Fibroblast of peridontal ligament (primary cell): ENCODE results near the gene XIRP2.
A peak's percentile ranks its signal among the peaks of the same experiment; 100 is the strongest.
"Not testable (repeated sequence)": the region's sequence is repeated elsewhere in the genome, so short reads cannot be mapped to it uniquely, and the experiment has no call there.

ENCODE experiments used
- DNase-seq: peaks from one replicate; pipeline ENCODE4 v3.0.0-alpha.2; 2010; ENCODE audit errors: extremely low read depth

XIRP2 gene

DNA sequence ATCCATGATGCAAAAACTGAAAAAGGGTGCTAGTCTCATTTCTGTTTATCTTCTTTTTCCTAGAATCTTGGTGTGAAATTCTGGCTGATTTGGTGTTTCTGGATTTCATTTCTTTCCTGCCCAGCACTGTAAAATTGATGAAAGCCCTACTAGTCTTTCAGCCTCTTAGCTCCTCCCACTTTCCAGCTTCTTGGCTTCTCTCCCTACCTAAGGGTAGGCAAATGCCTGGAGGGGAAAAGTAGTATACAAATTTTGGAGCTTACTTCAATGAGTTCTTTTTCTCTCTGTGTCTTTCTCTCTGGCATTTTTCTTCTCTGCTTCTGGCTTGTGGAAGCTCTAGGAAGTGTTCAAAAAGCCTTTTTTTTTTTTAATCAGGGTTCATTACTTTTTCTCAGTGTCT, 160.5 kb downstream of the XIRP2 start:
- DNase-seq, result peak; percentile 12

DNA sequence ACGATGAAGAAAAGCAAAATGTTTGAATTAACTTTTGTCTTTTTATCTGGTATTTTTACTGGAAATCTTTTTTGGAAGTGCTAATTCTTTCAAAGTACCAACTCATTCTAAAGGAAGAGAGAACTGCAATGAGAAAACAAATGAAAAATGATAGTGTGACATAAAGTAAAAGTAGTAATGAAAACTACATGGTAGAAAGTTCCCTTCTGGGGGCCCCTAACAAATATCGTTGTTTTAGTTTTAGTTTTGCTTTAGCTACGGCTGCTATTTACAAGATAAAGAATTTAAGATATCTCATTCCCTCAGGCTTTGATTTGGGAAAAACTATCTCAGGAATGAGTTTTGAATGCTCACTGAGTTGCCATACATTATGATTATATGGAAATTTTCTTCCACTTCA, 161.4 kb downstream of the XIRP2 start:
- DNase-seq, result peak; percentile 13

DNA sequence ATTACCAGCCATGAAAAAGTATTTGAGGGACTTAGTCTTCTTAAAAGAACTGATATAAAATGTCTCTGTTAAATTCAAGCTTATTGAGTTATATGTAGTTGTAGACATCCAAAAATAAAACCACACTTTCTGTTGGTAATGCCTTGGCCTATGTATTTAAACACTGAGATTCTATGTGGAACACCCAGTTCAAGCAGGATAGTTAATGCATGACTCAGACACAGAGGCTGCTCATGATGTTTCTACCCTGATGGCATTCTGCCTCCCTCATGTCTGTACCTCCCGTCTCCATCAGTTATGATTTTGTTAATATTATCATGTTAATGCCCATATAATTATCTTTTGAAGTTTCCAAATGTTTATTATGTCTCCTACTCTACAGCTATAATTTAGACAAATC, 164.5 kb downstream of the XIRP2 start:
- DNase-seq, result peak; percentile 75

GRCh38 chr2:167054881-167055280, 166.6 kb downstream of the XIRP2 start:
- DNase-seq, result no peak

- DNase-seq, result peak; percentile 62
These were observed 169.2 kb downstream of the XIRP2 start for GRCh38 chr2:167057446-167057845.

GRCh38 chr2:167059173-167059572, 170.9 kb downstream of the XIRP2 start:
- DNase-seq, result no peak

DNA sequence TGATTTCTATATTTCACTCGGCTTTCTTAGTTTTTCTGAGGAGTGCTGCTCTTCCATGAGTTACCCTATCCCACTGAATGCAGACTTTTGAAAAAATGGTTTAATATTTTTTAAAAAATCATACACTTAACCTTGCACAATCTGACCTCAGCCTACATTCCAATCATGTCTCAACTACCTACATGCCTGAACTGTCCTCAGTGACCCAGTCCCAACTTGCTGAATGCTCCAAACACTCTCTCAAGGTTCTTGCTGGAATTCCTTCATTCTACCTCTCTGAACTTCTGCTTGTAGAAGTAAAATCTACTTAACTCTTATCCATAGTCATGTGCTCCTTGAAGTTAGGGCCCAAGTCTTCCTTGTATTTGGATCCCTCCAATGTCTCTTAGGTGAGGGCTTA, 181.6 kb downstream of the XIRP2 start:
- no peak for DNase-seq

DNA sequence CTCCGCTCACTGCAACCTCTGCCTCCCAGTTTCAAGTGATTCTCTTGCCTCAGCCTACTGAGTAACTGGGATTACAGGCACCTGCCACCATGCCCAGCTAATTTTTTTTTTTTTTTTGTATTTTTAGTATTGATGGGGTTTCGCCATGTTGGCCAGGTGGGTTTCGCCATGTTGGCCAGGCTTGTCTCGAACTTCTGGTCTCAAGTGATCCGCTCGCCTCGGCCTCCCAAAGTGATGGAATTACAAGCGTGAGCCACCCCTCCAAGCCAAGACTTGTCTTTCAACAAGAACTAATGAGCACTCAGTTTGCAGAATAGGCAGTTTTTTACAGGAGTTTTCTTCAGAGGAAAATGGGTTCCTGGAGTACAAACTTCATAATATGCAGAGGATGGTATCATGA, 187.4 kb downstream of the XIRP2 start:
- not testable (repeated sequence) for DNase-seq

DNA sequence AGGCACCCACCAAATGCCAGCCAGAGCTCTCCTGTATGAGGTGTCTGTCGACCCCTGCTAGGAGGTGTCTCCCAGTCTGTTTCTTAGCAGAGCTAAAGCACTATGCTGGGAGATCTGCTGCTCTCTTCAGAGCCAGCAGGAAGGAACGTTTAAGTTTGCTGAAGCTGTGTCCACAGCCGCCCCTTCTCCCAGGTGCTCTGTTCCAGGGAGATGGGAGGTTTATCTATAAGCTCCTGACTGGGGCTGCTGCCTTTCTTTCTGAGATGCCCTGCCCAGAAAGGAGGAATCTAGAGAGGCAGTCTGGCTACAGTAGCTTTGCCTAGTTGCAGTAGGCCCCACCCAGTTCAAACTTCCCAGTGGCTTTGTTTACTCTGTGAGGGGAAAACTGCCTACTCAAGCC, 210.7 kb downstream of the XIRP2 start:
- DNase-seq, result not testable (repeated sequence)

GRCh38 chr2:167100506-167100905, 212.2 kb downstream of the XIRP2 start:
- no peak for DNase-seq

DNA sequence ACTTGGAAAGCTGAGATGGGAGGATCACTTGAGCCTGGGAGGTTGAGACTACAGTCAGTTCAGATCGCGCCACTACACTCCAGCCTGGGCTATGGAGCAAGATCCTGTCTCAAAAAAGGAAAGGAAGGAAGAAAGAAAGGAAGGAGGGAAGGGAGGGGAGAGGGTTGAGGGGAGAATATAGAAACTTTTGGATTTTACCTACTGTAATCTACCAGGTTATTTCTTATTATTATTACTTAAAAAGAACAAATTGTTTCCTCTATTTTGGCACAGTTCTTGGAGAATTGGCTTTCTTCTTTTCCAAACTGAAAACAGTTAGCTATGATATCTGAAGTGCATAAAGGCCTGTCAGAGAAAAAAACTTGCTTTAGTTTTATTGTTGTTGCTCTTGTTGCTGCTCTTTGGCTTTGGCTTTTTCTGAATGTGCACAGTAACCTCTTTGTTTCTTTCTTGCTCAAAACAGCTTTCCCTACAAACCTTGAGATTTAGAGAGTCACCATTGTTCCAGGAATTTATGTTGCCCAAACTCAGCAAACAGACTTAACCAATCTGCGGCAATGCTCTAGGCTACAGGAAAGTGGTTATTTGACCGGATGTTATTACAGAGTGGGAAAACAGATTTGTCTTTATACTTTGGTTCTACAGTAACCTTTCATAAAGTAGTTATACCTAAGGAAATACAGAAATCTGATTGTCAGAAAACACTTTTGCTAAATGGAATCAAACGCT, 214.9 kb downstream of the XIRP2 start:
- peak; percentile 11 for DNase-seq

GRCh38 chr2:167103757-167104133, 215.5 kb downstream of the XIRP2 start:
- no peak for DNase-seq

GRCh38 chr2:167104691-167105090, 216.4 kb downstream of the XIRP2 start:
- DNase-seq, result no peak

DNA sequence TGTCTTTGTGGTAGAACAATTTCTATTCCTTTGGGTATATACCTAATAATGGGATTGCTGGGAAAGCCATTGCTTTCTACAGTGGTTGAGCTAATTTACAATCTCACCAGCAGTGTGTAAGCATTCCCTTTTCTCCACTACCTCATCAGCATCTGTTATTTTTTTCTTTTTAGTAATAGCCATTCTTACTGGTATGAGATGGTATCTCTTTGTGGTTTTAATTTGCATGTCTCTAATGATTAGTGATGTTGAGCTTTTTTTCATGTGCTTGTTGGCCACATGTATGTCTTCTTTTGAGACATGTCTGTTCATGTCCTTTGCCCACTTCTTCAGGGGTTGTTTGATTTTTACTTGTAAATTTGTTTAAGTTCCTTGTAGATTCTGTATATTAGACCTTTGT, 221.4 kb downstream of the XIRP2 start:
- DNase-seq, result not testable (repeated sequence)

DNA sequence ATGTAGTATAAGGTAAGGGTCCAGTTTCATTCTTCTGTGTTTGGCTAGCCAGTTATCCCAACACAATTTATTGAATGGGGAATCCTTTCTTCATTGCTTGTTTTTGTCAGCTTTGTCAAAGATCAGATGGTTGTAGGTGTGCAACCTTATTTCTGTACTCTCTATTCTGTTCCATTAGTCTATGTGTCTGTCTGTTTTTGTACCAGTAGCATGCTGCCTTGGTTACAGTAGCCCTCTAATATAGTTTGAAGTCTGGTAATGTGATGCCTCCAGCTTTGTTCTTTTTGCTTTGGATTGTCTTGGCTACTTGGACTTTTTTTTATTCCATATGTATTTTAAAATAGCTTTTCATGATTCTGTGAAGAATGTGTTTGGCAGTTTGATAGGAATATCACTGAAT, 222.1 kb downstream of the XIRP2 start:
- DNase-seq, result no peak

DNA sequence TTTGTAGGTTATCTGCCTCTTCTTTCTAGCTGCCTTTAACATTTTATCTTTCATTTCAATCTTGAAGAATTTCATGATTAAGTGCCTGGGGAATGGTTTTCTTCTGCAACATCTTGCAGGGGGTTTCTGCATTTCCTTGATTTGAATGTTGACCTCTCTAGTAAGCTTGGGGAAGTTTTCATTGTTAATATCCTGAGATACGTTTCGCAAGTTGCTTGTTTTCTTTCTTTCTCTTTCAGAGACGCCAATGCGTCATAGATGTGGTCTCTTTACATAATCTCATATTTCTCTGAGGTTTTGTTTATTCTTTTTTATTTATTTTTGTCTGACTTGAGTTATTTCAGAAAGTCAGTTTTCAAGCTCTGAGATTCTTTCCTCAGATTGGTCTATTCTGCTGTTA, 225.7 kb downstream of the XIRP2 start:
- DNase-seq, result peak; percentile 46

DNA sequence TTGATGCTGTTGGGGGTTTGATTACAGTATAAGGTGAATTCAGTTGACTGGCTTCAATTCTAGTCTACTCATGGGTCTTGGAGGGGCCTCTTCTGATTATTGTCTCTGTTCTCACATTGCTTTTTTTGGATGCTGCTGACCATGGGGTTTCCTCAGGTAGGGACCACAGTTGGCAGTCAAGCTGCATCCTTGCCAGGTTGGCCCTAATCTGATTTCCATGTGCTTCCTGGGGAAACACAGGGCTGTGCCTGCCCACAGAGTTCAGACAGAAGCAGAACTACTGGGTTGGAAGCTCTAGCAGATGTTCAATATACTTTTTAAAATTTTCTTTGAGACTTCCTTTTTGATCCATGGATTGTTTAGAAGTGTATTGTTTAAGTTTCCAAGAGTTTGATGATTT, 227.3 kb downstream of the XIRP2 start:
- DNase-seq, result no peak

- DNase-seq, result no peak
These were observed 234.1 kb downstream of the XIRP2 start for GRCh38 chr2:167122389-167122788.

DNA sequence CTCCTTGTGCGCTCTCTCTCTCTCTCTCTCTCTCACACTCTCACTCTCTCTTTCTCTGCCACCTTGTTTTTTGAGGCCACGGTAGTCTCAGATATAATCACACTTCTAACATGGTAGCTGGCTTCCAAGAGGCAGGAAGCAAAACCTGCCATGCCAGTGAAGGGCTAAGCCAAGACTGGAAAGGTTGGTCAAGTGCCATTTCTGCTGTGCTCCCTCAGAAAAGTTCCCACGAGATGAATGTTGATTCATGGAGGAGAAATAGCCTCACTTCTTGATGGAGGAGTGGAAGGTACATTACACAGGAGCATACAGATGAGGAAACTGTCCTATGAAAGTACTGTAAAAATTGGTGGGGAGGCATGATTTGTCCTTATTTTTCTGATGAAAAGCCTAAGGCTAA, 237.9 kb downstream of the XIRP2 start:
- no peak for DNase-seq

DNA sequence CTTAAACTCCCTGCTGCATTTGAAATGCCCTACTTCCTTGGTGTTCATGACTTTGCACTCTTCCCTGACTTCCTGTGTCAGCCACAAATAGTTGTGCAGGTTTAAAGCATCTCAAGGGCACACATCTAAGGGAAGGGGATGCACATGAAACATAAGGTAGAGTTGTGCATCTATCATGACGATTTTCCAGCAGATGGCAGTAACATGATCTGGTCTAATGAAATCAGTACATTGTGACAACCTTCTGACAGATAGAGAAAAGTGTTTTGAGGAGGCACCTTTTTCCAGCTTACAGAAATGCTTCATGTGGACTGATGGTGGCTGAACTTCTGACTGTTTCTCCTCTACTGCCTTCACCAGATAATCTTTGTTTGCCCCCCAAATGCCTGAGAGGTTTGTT, 238.9 kb downstream of the XIRP2 start:
- peak; percentile 62 for DNase-seq

- no peak for DNase-seq
These were observed 239.8 kb downstream of the XIRP2 start for GRCh38 chr2:167128130-167128529.

- no peak for DNase-seq
These were observed 243.8 kb downstream of the XIRP2 start for GRCh38 chr2:167132066-167132465.

- DNase-seq, result no peak
These were observed 244.8 kb downstream of the XIRP2 start for GRCh38 chr2:167132906-167133555.

- DNase-seq, result no peak
These were observed 245.3 kb downstream of the XIRP2 start for GRCh38 chr2:167133614-167134013.
